ENCODE data around the gene SCYGR1. TPM values are rescaled to one million over a fixed set of nuclear protein-coding genes. Genes with fewer than 3 reads are reported as not detected.
A peak's percentile ranks its signal among the peaks of the same experiment; 100 is the strongest.
"Not testable (repeated sequence)": the region's sequence is repeated elsewhere in the genome, so short reads cannot be mapped to it uniquely, and the experiment has no call there.

Gene SCYGR1
- total RNA-seq, result not detected

GRCh38 chr2:227387583-227387982 is at the start of gene SCYGR1:
TSS of gene SCYGR1 (minus strand) at chr2:227387949. CDS start at chr2:227387949, 0 bp downstream.
- 91% methylated on average over 6 of the region's 7 CpGs for WGBS
- H3K27me3 ChIP-seq; intact Hi-C loops (cut with DNase I); H3K9me3 ChIP-seq; H3K36me3 ChIP-seq; H3K4me3 ChIP-seq; H3K27ac ChIP-seq (replicated peaks in 1 of 4); DNase-seq (ENCODE audit: extremely low spot score); H3K4me1 ChIP-seq: not testable (repeated sequence)

DNA sequence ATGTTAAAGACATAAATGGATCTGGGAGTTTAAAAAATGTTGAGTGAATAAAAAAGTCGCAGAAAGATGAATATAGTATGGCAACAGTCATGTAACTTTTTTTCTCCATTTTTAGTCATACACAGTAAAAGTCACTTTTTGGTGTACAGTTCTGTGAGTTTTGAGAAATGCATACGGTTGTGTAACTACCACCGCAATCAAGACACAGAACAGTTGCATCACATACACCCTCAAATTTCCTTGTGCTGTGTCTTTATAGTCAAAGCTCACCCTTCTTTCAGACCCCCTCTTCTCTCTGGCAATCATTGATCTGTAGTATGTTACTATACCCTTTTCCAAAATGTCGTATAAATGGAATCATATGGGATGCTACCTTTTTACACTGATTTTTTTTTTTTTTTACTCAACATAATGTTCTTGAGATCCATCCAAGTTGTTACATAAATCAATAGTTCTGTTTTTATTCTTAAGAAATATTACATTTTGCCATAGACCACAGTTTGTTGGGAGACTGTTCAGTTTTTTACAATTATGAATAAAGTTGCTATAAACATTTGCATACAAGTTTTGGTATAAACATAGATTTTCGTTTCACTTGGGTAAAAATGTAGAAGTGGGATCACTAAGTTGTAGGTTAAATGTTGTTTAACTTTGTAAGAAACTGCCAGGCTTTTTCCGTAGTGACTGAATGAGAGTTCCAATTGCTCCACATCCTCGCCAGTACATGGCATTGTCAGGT is 48.9 kb upstream of the SCYGR1 start:
- Histone ChIP-seq H3K36me3 (no peaks in the 10 kb centered on the region), H3K9me3 (peaks cover 0 to 17% (median 13%) of the 10 kb centered on the region in 4 donors), H3K4me3 (no peak overlapping the region), H3K27me3 (no peaks in the 10 kb centered on the region), H3K27ac (replicated peaks in 1 of 4) (no peak overlapping the region), H3K4me1 (no peaks in the 10 kb centered on the region)
- no peak for TF ChIP-seq EP300 (IDR thresholded peaks at IDR 0.05)
- no peak for TF ChIP-seq POLR2A (IDR thresholded peaks at IDR 0.05; ENCODE audit: low read depth)
- no peak for TF ChIP-seq POLR2AphosphoS5 (IDR thresholded peaks at IDR 0.05)
- intact Hi-C loops (cut with DNase I), result no loop called here
- WGBS, result 71% methylated on average over 7 of the region's 7 CpGs
- DNase-seq (ENCODE audit: extremely low spot score), result no peak

DNA sequence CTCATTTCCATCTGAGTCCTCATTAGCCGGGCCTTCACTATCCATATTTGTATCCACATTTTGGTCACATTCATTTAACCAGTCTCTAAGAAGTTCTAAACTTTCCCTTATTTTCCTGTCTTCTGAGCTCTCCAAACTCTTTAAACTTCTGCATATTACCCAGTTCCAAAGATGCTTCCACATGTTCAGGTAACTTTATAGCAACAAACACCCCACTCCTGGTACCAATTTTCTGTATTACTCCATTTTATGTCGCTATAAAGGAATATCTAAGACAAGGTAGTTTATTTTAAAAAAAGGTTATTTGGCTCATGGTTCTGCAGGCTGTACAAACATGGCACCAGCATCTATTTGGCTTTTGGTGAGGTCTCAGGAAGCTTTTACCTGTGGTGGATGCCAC is 45.4 kb upstream of the SCYGR1 start:
- DNase-seq (ENCODE audit: extremely low spot score), result no peak
- no peak for TF ChIP-seq EP300 (IDR thresholded peaks at IDR 0.05)
- no peak for TF ChIP-seq CTCF (IDR thresholded peaks at IDR 0.05)
- no peak for TF ChIP-seq POLR2AphosphoS5 (IDR thresholded peaks at IDR 0.05)
- TF ChIP-seq POLR2A (IDR thresholded peaks at IDR 0.05; ENCODE audit: low read depth), result no peak

GRCh38 chr2:227430639-227431038 is 42.9 kb upstream of the SCYGR1 start:
- Histone ChIP-seq H3K4me3 (no peak overlapping the region), H3K27ac (replicated peaks in 1 of 4) (no peak overlapping the region), H3K27me3 (no peaks in the 10 kb centered on the region), H3K9me3 (peaks cover 0 to 17% (median 13%) of the 10 kb centered on the region in 4 donors), H3K36me3 (no peaks in the 10 kb centered on the region), H3K4me1 (no peaks in the 10 kb centered on the region)
- no peak for TF ChIP-seq CTCF (IDR thresholded peaks at IDR 0.05)
- TF ChIP-seq POLR2A (IDR thresholded peaks at IDR 0.05; ENCODE audit: low read depth), result no peak
- no peak for TF ChIP-seq POLR2AphosphoS5 (IDR thresholded peaks at IDR 0.05)
- TF ChIP-seq EP300 (IDR thresholded peaks at IDR 0.05), result no peak
- WGBS, result 86% methylated on average over 3 of the region's 3 CpGs
- intact Hi-C loops (cut with DNase I), result no loop called here
- no peak for DNase-seq (ENCODE audit: extremely low spot score)

More for the DNA sequence above, 45.4 kb upstream of the SCYGR1 start:
- WGBS, result 89% methylated on average over 2 of the region's 2 CpGs
- H3K27ac ChIP-seq (replicated peaks in 1 of 4), result no peak overlapping the region
- H3K36me3 ChIP-seq, result no peaks in the 10 kb centered on the region
- intact Hi-C loops (cut with DNase I), result no loop called here
- peaks cover 0 to 17% (median 13%) of the 10 kb centered on the region in 4 donors for H3K9me3 ChIP-seq
- no peaks in the 10 kb centered on the region for H3K4me1 ChIP-seq
- no peaks in the 10 kb centered on the region for H3K27me3 ChIP-seq
- H3K4me3 ChIP-seq, result no peak overlapping the region

DNA sequence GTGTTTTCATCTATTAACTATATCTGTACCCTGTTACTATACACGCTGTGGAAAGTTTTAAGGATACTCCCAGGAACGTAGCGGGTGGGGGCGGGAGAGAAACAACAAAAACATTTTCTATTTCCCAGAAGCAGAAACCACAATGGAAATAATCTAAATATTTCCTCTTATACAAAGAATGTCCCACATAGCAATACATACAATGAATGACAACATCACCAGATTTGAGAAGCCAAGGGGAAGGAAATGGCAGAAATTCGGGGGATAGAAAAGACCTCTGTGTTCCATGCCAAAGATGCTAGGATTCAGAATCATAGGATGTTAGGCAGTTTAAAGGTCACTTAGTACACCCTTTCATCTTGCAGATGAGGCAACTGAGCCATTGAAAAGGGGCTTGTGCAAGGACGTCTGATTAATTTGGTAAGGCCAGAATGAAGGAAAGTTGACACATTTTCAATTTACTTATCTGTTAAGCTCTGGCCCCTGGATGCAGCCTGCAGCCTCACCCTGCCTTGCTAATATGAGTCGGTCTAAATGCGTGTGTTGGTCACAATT is 41.1 kb upstream of the SCYGR1 start:
- no peaks in the 10 kb centered on the region for H3K4me1 ChIP-seq
- peaks cover 0 to 17% (median 13%) of the 10 kb centered on the region in 4 donors for H3K9me3 ChIP-seq
- WGBS, result 79% methylated on average over 8 of the region's 8 CpGs

More for the DNA sequence above, 41.1 kb upstream of the SCYGR1 start:
- H3K27ac ChIP-seq (replicated peaks in 1 of 4), result no peak overlapping the region
- H3K4me3 ChIP-seq, result no peak overlapping the region
- no peaks in the 10 kb centered on the region for H3K36me3 ChIP-seq
- peak; percentile 78 for DNase-seq (ENCODE audit: extremely low spot score)
- H3K27me3 ChIP-seq, result no peaks in the 10 kb centered on the region
- no peak for TF ChIP-seq POLR2A (IDR thresholded peaks at IDR 0.05; ENCODE audit: low read depth)
- no peak for TF ChIP-seq POLR2AphosphoS5 (IDR thresholded peaks at IDR 0.05)
- no peak for TF ChIP-seq EP300 (IDR thresholded peaks at IDR 0.05)
- no peak for TF ChIP-seq CTCF (IDR thresholded peaks at IDR 0.05)
- intact Hi-C loops (cut with DNase I), result no loop called here

Data from esophagus muscularis mucosa (tissue), 4 donors.